Kidney (tissue), 14 donors: ENCODE measurements around the gene SLC46A1. TPM values are rescaled to one million over a fixed set of nuclear protein-coding genes. Genes with fewer than 3 reads are reported as not detected.

Experiments
- DNase-seq, 5 donors: peaks; one replicate each; pipeline ENCODE4 v3.0.0-alpha.2; 2013 to 2020
- FAIRE-seq: peaks from 2 replicates; lab custom pipeline; 2012; peaks lifted over from hg19 to GRCh38; lab: Jason Lieb, UNC
- H3K27ac ChIP-seq, 2 donors: one replicate each; pipeline ENCODE4 v1.7.0; 2013; ENCODE audit warnings: low read depth in 2 of 2, low read length in 2 of 2, inconsistent platforms in 1 of 2
- H3K27me3 ChIP-seq: one replicate; pipeline ENCODE4 v1.7.1; 2013; ENCODE audit warnings: low read length, inconsistent platforms; ENCODE audit not compliant: control insufficient read depth, insufficient read depth
- H3K36me3 ChIP-seq, 3 donors: one replicate each; pipeline versions ENCODE4 v1.7.0 to v1.7.1; 2013; ENCODE audit warnings: low read length in 3 of 3, control low read depth in 1 of 3, inconsistent platforms in 1 of 3; ENCODE audit not compliant: insufficient read depth in 3 of 3, control insufficient read depth in 2 of 3
- H3K4me1 ChIP-seq, 3 donors: one replicate each; pipeline versions ENCODE4 v1.7.0 to v1.7.1; 2013; ENCODE audit warnings: low read length in 3 of 3, inconsistent platforms in 1 of 3, low read depth in 1 of 3; ENCODE audit not compliant: control insufficient read depth in 2 of 3, insufficient read depth in 2 of 3
- H3K4me3 ChIP-seq, 3 donors: one replicate each; pipeline versions ENCODE4 v1.7.0 to v1.8.1; 2013; ENCODE audit warnings: low read length in 3 of 3, control low read depth in 1 of 3, inconsistent platforms in 1 of 3
- H3K9ac ChIP-seq, 3 donors: one replicate each; pipeline versions ENCODE4 v1.7.0 to v1.7.1; 2013; ENCODE audit warnings: low read length in 3 of 3, control low read depth in 1 of 3, inconsistent platforms in 1 of 3
- H3K9me3 ChIP-seq, 3 donors: one replicate each; pipeline versions ENCODE4 v1.7.0 to v1.7.1; 2013; ENCODE audit warnings: low read length in 3 of 3, control low read depth in 1 of 3, inconsistent platforms in 1 of 3; ENCODE audit not compliant: control insufficient read depth in 2 of 3, insufficient read depth in 1 of 3
- intact Hi-C: fragments of 100-400 bp; cut with DNase I; formaldehyde crosslinking; loops from one replicate; pipeline ENCODE4 v1.11.1; 2022
- polyA plus RNA-seq: library from polyadenylated mRNA; stranded (reverse); fragments of 350-450 nt; fragmentation: Illumina TruSeq; extraction: RNeasy Lipid Tissue Mini Kit (QIAGEN cat#74804); gene quantifications from one replicate; pipeline ENCODE4 v1.2.3, GENCODE V29; 2014; ENCODE audit warnings: low read depth, low replicate concordance; ENCODE audit not compliant: insufficient read depth
- total RNA-seq: library from RNA; stranded (reverse); fragmentation: NEBNext Ultra II Directional; extraction: Animal tissue kit (Norgen Biotek cat#: 25700); gene quantifications from one replicate; pipeline ENCODE4 v1.2.1, GENCODE V29; 2021
- TF ChIP-seq, protein P1 (sequence below): IDR thresholded peaks from 3 replicates; pipeline ENCODE4 v1.5.1; 2012; ENCODE audit warnings: mild to moderate bottlenecking, moderate library complexity, borderline replicate concordance; ENCODE audit not compliant: insufficient read depth; ENCODE audit errors: extremely low read depth
- donor health status: control.
- donor health status: control.
- donor health status: control.
- donor health status: control.
- donor health status: control.
- donor health status: DM: yes; HTN: yes; CAD: no.
- donor health status: Normal renal cell carcinoma (clear cell type).

SLC46A1 gene
- total and polyA plus RNA-seq, 2 donors from 2014 or later = 9.7 to 14.7 TPM

DNA sequence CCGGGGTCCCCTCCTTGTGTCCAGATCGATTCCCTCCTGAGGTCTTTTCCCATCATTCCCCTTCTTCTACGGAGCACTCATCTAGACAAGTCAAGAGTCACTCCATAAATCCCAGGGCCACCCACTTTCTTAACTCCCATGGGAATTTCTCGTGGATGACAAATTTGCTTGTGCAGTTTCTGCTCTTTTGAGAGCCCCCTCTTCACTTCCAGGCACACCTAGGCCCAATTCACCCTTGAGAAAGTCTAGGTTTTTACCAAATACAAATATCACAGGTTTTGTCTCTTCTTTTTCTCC is 48.2 kb downstream of the SLC46A1 start:
- H3K27me3 ChIP-seq = no peaks in the 10 kb centered on the region
- H3K4me3 ChIP-seq = peak overlapping the region; percentile 91 to 99 (median 94)
- no peak for FAIRE-seq
- peak overlapping the region; percentile 74 to 91 (median 81) for H3K9ac ChIP-seq
- no peak for DNase-seq
- TF ChIP-seq, protein P1, sequence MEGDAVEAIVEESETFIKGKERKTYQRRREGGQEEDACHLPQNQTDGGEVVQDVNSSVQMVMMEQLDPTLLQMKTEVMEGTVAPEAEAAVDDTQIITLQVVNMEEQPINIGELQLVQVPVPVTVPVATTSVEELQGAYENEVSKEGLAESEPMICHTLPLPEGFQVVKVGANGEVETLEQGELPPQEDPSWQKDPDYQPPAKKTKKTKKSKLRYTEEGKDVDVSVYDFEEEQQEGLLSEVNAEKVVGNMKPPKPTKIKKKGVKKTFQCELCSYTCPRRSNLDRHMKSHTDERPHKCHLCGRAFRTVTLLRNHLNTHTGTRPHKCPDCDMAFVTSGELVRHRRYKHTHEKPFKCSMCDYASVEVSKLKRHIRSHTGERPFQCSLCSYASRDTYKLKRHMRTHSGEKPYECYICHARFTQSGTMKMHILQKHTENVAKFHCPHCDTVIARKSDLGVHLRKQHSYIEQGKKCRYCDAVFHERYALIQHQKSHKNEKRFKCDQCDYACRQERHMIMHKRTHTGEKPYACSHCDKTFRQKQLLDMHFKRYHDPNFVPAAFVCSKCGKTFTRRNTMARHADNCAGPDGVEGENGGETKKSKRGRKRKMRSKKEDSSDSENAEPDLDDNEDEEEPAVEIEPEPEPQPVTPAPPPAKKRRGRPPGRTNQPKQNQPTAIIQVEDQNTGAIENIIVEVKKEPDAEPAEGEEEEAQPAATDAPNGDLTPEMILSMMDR = no peak
- H3K9me3 ChIP-seq = no peaks in the 10 kb centered on the region
- intact Hi-C loops = no loop called here
- H3K4me1 ChIP-seq = peaks cover 3 to 15% (median 13%) of the 10 kb centered on the region in 3 donors
- peak overlapping the region; percentile 52 to 74 for H3K27ac ChIP-seq
- H3K36me3 ChIP-seq = peaks cover 7 to 46% (median 32%) of the 10 kb centered on the region in 3 donors

DNA sequence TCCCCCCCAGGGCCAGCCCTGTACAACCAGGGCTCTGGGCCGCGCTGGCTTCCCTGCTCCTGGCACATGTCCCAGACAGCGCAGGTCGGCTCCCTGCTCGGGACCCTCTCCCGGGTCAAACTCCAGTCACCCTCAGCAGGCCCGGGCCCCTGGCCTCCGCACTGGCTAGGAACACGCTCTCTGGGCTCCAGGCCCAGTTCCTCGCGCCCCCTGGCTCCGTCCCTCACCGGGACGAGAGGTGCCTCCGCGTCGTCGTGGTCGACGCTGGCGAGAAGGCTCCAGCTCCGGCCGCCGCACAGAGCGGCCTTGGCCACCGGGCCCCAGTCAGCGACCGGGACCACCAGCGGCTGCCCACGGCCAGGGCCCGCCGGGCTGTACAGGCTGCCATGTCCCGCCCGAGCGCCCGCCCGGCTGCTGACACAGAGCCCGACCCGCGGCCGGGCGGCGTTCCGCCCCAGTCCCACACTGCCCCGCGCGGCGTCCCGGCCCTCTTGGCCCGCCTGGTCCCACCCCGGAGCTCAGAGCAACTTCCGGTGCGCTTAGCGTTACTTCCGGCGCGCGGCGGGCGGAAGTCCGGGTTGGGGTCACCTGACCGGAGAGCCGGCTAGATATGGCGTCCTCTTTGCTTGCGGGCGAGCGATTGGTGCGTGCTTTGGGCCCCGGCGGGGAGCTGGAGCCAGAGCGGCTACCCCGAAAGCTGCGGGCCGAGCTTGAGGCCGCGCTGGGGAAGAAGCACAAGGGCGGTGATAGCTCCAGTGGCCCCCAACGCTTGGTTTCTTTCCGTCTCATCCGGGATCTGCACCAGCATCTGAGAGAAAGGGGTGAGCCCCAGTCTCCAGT is 48.7 kb downstream of the SLC46A1 start, which contains the start of gene POLDIP2:
POLDIP2 (minus strand) TSS at position 467 of the 840 bp plus-strand sequence; CDS start at position 388, 79 bp downstream.
- Histone ChIP-seq H3K27me3 (no peaks in the 10 kb centered on the region), H3K9ac (peak within 1 kb of the TSS; percentile 74 to 92 (median 81)), H3K27ac (peak within 1 kb of the TSS; percentile 68 to 74), H3K36me3 (peaks cover 9 to 48% (median 29%) of the 10 kb centered on the region in 3 donors), H3K9me3 (no peaks in the 10 kb centered on the region), H3K4me3 (peak within 1 kb of the TSS; percentile 91 to 99 (median 94)), H3K4me1 (peaks cover 3 to 15% (median 13%) of the 10 kb centered on the region in 3 donors)
- FAIRE-seq (no peak), DNase-seq (peak; percentile 96 to 99 (median 97))
- TF ChIP-seq, protein P1 = peak; percentile 2
- intact Hi-C loops = no loop called here

DNA sequence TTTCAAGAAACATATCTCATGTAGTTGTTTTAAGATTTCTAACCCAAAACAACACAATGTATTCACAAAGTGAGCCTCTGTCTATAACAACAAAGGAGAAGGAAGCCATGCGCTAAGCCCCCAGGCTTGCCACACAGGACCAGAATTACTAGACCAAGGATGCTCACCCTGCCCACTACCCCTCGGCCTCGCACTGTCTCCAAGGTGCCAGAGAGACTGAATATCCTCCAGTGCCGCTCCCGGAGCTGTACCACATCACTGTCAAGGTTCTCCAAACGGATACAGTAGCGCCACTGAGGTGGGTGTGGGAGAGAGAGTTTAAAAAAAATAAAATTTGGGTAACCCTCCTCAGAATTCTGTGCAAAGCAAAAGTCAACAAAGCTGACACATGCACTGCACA is 55.7 kb downstream of the SLC46A1 start:
- Histone ChIP-seq H3K4me1 (peaks cover 0 to 35% (median 26%) of the 10 kb centered on the region in 3 donors), H3K9ac (no peak overlapping the region), H3K9me3 (no peaks in the 10 kb centered on the region), H3K36me3 (peaks cover 8 to 89% (median 46%) of the 10 kb centered on the region in 3 donors), H3K27me3 (no peaks in the 10 kb centered on the region), H3K4me3 (no peak overlapping the region), H3K27ac (no peak overlapping the region)
- TF ChIP-seq, protein P1 = no peak
- peak in 1 of 5 donors; percentile 54 for DNase-seq
- intact Hi-C loops = no loop called here
- no peak for FAIRE-seq
